Neural cell (in vitro differentiated cells): ENCODE results near the gene CEACAM3. TPM values are rescaled to one million over a fixed set of nuclear protein-coding genes. Genes with fewer than 3 reads are reported as not detected.

Source experiments
- H2AFZ ChIP-seq: fragments of 200-600, 300-800 bp; sonication (generic), shearing (Covaris generic); 2 replicates; pipeline ENCODE4 v1.6.0; 2014; ENCODE audit warnings: low read depth, mild to moderate bottlenecking, antibody characterized with exemption, low read length, moderate library complexity
- H3F3A ChIP-seq: fragments of 200-600 bp; shearing (Covaris generic); 2 replicates; pipeline ENCODE4 v1.6.1; 2016; ENCODE audit warnings: mild to moderate bottlenecking, moderate library complexity, mixed read lengths, antibody characterized with exemption, low read length; ENCODE audit not compliant: insufficient read depth, poor library complexity, severe bottlenecking
- H3K27ac ChIP-seq: fragments of 200-600, 300-800 bp; sonication (generic), shearing (Covaris generic); 2 replicates; pipeline ENCODE4 v1.5.1; 2014; ENCODE audit warnings: mild to moderate bottlenecking, low read length, moderate library complexity
- H3K27me3 ChIP-seq: fragments of 300-800, 200-600 bp; sonication (generic), shearing (Covaris generic); 2 replicates; pipeline ENCODE4 v1.6.0; 2014; ENCODE audit warnings: mild to moderate bottlenecking, low read depth, low read length, moderate library complexity; ENCODE audit not compliant: insufficient read depth
- H3K36me3 ChIP-seq: fragments of 300-800, 200-600 bp; sonication (generic), shearing (Covaris generic); 2 replicates; pipeline ENCODE4 v1.5.1; 2014; ENCODE audit warnings: mild to moderate bottlenecking, antibody characterized with exemption, low read length, moderate library complexity; ENCODE audit not compliant: insufficient read depth
- H3K4me2 ChIP-seq: fragments of 300-800, 200-600 bp; sonication (generic), shearing (Covaris generic); 2 replicates; pipeline ENCODE4 v1.6.0; 2014; ENCODE audit warnings: mild to moderate bottlenecking, low read length
- H3K4me3 ChIP-seq: fragments of 300-800, 200-600 bp; sonication (generic), shearing (Covaris generic); 2 replicates; pipeline ENCODE4 v1.5.1; 2014; ENCODE audit warnings: mild to moderate bottlenecking, low read length, moderate library complexity
- H3K79me2 ChIP-seq: fragments of 200-600 bp; shearing (Covaris generic); replicated peaks from 2 replicates; pipeline ENCODE4 v1.6.0; 2014; ENCODE audit warnings: mild to moderate bottlenecking, low read length, moderate library complexity; ENCODE audit not compliant: insufficient read depth
- H3K9ac ChIP-seq: fragments of 300-800, 200-600 bp; sonication (generic), shearing (Covaris generic); 2 replicates; pipeline ENCODE4 v1.6.1; 2016; ENCODE audit warnings: mild to moderate bottlenecking, low read length, mixed read lengths
- H3K9me2 ChIP-seq: fragments of 200-600 bp; shearing (Covaris generic); 2 replicates; pipeline ENCODE4 v1.6.1; 2016; ENCODE audit warnings: mild to moderate bottlenecking, low read length, mixed read lengths; ENCODE audit not compliant: insufficient read depth
- H3K9me3 ChIP-seq: fragments of 200-600, 300-800 bp; sonication (generic), shearing (Covaris generic); 2 replicates; pipeline ENCODE4 v1.6.1; 2016; ENCODE audit warnings: mild to moderate bottlenecking, mixed run types, low read length, moderate library complexity, mixed read lengths
- H4K20me1 ChIP-seq: fragments of 200-600 bp; shearing (Covaris generic); 2 replicates; pipeline ENCODE4 v1.6.1; 2016; ENCODE audit warnings: mild to moderate bottlenecking, mixed run types; ENCODE audit not compliant: insufficient read depth
- EP300 ChIP-seq: fragments of 450-650 bp; conservative IDR thresholded peaks from 2 replicates; pipeline ENCODE4 v1.6.1; 2014; ENCODE audit warnings: antibody characterized with exemption, mild to moderate bottlenecking, moderate library complexity; ENCODE audit not compliant: poor library complexity, severe bottlenecking
- EZH2 ChIP-seq: fragments of 200-600, 300-800 bp; shearing (Covaris generic), sonication (generic); IDR thresholded peaks from 2 replicates; pipeline ENCODE4 v1.6.1; 2014; ENCODE audit warnings: antibody characterized with exemption, low read length, borderline replicate concordance, mild to moderate bottlenecking; ENCODE audit not compliant: insufficient read depth, poor library complexity, severe bottlenecking
- MXI1 ChIP-seq: fragments of 450-650 bp; conservative IDR thresholded peaks from 2 replicates; pipeline ENCODE4 v1.6.1; 2014; ENCODE audit warnings: antibody characterized with exemption, mild to moderate bottlenecking; ENCODE audit not compliant: poor library complexity, severe bottlenecking
- POLR2AphosphoS5 ChIP-seq: IDR thresholded peaks from 2 replicates; pipeline ENCODE4 v1.6.1; 2012
- RAD21 ChIP-seq: fragments of 450-650 bp; conservative IDR thresholded peaks from 2 replicates; pipeline ENCODE4 v1.6.1; 2014; ENCODE audit warnings: antibody characterized with exemption, mild to moderate bottlenecking, moderate library complexity
- SMC3 ChIP-seq: fragments of 450-650 bp; conservative IDR thresholded peaks from 2 replicates; pipeline ENCODE4 v1.6.1; 2014; ENCODE audit warnings: antibody characterized with exemption, mild to moderate bottlenecking, moderate library complexity; ENCODE audit not compliant: poor library complexity
- TAF1 ChIP-seq: IDR thresholded peaks from 2 replicates; pipeline ENCODE4 v1.6.1; 2012; ENCODE audit warnings: low read depth
- polyA plus RNA-seq: library from polyadenylated mRNA; depleted of rRNA; stranded (reverse); fragments of >200 nt; gene quantifications from 2 replicates; pipeline ENCODE4 v1.2.3, GENCODE V29; 2014
- TF ChIP-seq, protein P1 (sequence below): IDR thresholded peaks from 2 replicates; pipeline ENCODE4 v1.6.1; 2012; ENCODE audit warnings: borderline replicate concordance
- TF ChIP-seq, protein P2 (sequence below): fragments of 450-650 bp; IDR thresholded peaks from 2 replicates; pipeline ENCODE4 v1.5.1; 2014; ENCODE audit warnings: antibody characterized with exemption, mild to moderate bottlenecking, moderate library complexity; ENCODE audit not compliant: poor library complexity, severe bottlenecking

The CEACAM3 gene
- polyA plus RNA-seq, 1 donor from 2014 or later: not detected

DNA sequence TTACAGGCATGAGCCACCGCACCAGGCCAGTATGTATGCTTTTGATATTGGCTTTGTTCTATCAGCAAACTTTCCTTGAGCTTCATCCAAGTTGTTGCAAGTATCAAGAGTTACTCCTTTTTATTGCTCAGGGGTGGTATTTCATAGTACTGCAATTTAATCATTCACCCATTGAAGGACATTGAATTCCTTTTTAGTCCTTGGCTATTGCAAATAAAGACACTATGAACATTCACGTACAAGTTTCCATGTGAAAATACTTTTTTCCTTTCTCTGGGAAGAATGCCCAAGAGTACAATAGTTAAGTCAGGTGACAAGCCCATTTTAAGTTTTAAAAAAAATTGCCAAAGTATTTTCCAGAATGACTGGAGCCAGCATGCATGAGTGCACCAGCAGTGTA, 20.4 kb downstream of the CEACAM3 start:
- H3K27ac ChIP-seq: no peak overlapping the region
- H3F3A ChIP-seq: no peaks in the 10 kb centered on the region
- H4K20me1 ChIP-seq: no peaks in the 10 kb centered on the region
- no peaks in the 10 kb centered on the region for H3K36me3 ChIP-seq
- no peak for TF ChIP-seq MXI1
- H3K4me3 ChIP-seq: no peak overlapping the region
- no peak overlapping the region for H2AFZ ChIP-seq
- no peaks in the 10 kb centered on the region for H3K9me3 ChIP-seq
- H3K27me3 ChIP-seq: no peaks in the 10 kb centered on the region
- H3K4me2 ChIP-seq: no peak overlapping the region
- no peaks in the 10 kb centered on the region for H3K9me2 ChIP-seq
- H3K9ac ChIP-seq: no peak overlapping the region
- H3K79me2 ChIP-seq: no peaks in the 10 kb centered on the region

DNA sequence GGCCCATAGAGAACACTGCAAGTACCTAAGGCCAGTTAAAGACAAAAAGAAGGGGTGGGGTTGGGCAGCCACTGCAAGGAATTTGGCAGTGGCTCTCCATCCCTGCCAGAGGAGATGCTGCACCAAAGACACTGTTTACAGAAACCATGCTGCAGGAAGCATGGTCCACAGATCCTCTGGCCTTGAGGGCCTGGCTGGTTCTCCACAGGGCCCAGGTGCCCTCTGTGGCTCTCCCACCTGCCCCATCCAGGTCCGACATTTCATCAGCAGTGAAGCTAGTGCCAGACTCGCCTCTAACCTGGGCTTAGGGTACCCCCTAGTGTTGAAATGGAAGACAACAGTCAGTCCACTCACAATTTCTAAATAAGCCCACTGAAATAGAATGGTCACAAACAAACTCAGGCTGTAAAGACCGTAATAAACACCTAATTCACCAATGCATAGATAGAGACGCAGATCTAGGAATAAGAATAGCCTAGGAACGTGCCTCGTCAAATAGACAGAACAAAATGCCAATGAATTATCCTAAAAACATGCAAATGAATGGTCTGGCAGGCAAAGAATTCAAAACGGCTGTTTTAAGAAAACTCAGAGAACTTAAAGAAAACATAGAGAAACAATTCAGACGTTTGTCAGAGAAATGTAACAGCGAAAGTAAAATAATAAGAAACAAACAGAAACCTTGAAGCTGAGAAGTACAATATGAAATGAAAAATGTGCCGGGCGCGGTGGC, 24.8 kb downstream of the CEACAM3 start:
- no peak overlapping the region for H2AFZ ChIP-seq
- no peaks in the 10 kb centered on the region for H3K9me2 ChIP-seq
- no peaks in the 10 kb centered on the region for H4K20me1 ChIP-seq
- no peaks in the 10 kb centered on the region for H3F3A ChIP-seq
- H3K9ac ChIP-seq: no peak overlapping the region
- no peak overlapping the region for H3K27ac ChIP-seq
- no peaks in the 10 kb centered on the region for H3K9me3 ChIP-seq
- no peaks in the 10 kb centered on the region for H3K79me2 ChIP-seq
- H3K36me3 ChIP-seq: no peaks in the 10 kb centered on the region
- no peak overlapping the region for H3K4me3 ChIP-seq
- H3K4me2 ChIP-seq: no peak overlapping the region
- TF ChIP-seq RAD21: peak; percentile 45
- TF ChIP-seq MXI1: no peak
- no peak for TF ChIP-seq EZH2
- TF ChIP-seq, protein P1, sequence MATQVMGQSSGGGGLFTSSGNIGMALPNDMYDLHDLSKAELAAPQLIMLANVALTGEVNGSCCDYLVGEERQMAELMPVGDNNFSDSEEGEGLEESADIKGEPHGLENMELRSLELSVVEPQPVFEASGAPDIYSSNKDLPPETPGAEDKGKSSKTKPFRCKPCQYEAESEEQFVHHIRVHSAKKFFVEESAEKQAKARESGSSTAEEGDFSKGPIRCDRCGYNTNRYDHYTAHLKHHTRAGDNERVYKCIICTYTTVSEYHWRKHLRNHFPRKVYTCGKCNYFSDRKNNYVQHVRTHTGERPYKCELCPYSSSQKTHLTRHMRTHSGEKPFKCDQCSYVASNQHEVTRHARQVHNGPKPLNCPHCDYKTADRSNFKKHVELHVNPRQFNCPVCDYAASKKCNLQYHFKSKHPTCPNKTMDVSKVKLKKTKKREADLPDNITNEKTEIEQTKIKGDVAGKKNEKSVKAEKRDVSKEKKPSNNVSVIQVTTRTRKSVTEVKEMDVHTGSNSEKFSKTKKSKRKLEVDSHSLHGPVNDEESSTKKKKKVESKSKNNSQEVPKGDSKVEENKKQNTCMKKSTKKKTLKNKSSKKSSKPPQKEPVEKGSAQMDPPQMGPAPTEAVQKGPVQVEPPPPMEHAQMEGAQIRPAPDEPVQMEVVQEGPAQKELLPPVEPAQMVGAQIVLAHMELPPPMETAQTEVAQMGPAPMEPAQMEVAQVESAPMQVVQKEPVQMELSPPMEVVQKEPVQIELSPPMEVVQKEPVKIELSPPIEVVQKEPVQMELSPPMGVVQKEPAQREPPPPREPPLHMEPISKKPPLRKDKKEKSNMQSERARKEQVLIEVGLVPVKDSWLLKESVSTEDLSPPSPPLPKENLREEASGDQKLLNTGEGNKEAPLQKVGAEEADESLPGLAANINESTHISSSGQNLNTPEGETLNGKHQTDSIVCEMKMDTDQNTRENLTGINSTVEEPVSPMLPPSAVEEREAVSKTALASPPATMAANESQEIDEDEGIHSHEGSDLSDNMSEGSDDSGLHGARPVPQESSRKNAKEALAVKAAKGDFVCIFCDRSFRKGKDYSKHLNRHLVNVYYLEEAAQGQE: no peak
- TF ChIP-seq, protein P2, sequence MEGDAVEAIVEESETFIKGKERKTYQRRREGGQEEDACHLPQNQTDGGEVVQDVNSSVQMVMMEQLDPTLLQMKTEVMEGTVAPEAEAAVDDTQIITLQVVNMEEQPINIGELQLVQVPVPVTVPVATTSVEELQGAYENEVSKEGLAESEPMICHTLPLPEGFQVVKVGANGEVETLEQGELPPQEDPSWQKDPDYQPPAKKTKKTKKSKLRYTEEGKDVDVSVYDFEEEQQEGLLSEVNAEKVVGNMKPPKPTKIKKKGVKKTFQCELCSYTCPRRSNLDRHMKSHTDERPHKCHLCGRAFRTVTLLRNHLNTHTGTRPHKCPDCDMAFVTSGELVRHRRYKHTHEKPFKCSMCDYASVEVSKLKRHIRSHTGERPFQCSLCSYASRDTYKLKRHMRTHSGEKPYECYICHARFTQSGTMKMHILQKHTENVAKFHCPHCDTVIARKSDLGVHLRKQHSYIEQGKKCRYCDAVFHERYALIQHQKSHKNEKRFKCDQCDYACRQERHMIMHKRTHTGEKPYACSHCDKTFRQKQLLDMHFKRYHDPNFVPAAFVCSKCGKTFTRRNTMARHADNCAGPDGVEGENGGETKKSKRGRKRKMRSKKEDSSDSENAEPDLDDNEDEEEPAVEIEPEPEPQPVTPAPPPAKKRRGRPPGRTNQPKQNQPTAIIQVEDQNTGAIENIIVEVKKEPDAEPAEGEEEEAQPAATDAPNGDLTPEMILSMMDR: peak; percentile 48
- no peak for TF ChIP-seq POLR2AphosphoS5
- no peak for TF ChIP-seq TAF1
- TF ChIP-seq SMC3: peak; percentile 16
- TF ChIP-seq EP300: no peak
- H3K27me3 ChIP-seq: no peaks in the 10 kb centered on the region
